Nephron progenitor cell (in vitro differentiated cells): ENCODE measurements around the gene TSPAN17.

ENCODE experiments used
- DNase-seq: peaks from one replicate; pipeline ENCODE4 v3.0.0; 2021
- H3K27ac Mint-ChIP-seq: 2 replicates; pipeline ENCODE4 v1.8.0; 2021; ENCODE audit warnings: mild to moderate bottlenecking, moderate library complexity, mixed read lengths
- H3K27me3 Mint-ChIP-seq: 2 replicates; pipeline ENCODE4 v1.8.0; 2021; ENCODE audit warnings: mild to moderate bottlenecking, low read depth, mixed read lengths; ENCODE audit not compliant: poor library complexity
- H3K36me3 Mint-ChIP-seq: 2 replicates; pipeline ENCODE4 v1.8.0; 2021; ENCODE audit warnings: low read depth, mixed read lengths
- H3K4me1 Mint-ChIP-seq: 2 replicates; pipeline ENCODE4 v1.8.0; 2021; ENCODE audit warnings: mixed read lengths
- H3K4me3 Mint-ChIP-seq: 2 replicates; pipeline ENCODE4 v1.8.0; 2021; ENCODE audit warnings: mild to moderate bottlenecking, moderate library complexity, mixed read lengths
- H3K9me3 Mint-ChIP-seq: 2 replicates; pipeline ENCODE4 v1.8.0; 2021; ENCODE audit warnings: mild to moderate bottlenecking, moderate library complexity, mixed read lengths
- TF ChIP-seq, protein P1 (sequence below): fragments of 200-600 bp; sonication (generic); IDR thresholded peaks from 2 replicates; pipeline ENCODE4 v1.5.0; 2021; ENCODE audit warnings: antibody characterized with exemption

TSPAN17 gene

DNA sequence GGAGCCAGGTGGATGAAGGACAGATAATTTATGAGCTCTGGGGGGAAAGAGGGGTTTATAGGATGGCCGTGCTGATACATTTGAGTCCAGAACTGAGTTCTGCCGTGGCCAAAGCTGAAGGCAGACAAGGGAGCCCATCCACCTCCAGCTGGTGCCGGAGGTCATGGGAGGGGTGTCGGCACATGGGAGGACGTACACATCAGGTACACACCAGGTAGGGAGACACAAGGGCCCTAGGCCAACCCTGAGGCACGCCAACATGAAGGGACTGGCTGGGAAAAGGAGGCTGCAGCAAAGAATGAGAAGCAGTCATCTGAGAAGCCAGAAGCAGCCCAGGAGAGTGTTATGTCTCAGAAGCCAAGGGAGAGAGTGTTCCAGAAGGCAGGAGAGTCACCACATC is 35.3 kb upstream of the TSPAN17 start:
- peaks cover 52% of the 10 kb centered on the region for H3K27me3 Mint-ChIP-seq

DNA sequence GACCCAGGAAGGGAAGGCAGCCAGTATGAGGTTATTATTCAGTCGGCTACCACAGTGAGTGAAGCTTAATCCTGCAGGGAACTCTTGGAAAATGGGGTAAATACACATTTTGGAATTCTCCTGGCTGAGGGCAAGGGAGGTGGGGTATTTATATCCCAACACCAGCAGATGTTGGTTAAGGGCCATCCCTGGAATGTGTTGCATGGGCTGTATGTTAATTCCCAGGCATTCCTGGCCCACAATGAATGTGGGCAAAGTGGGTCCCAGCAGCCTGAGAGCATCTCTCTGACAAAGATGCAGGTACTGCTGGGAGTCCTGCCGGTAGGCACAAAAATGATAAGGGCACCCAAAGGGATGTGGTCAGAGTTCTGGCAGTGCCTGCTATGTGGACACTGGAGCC is 34.4 kb upstream of the TSPAN17 start:
- TF ChIP-seq, protein P1, sequence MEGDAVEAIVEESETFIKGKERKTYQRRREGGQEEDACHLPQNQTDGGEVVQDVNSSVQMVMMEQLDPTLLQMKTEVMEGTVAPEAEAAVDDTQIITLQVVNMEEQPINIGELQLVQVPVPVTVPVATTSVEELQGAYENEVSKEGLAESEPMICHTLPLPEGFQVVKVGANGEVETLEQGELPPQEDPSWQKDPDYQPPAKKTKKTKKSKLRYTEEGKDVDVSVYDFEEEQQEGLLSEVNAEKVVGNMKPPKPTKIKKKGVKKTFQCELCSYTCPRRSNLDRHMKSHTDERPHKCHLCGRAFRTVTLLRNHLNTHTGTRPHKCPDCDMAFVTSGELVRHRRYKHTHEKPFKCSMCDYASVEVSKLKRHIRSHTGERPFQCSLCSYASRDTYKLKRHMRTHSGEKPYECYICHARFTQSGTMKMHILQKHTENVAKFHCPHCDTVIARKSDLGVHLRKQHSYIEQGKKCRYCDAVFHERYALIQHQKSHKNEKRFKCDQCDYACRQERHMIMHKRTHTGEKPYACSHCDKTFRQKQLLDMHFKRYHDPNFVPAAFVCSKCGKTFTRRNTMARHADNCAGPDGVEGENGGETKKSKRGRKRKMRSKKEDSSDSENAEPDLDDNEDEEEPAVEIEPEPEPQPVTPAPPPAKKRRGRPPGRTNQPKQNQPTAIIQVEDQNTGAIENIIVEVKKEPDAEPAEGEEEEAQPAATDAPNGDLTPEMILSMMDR = no peak
- no peak for DNase-seq
- no peaks in the 10 kb centered on the region for H3K36me3 Mint-ChIP-seq
- no peak overlapping the region for H3K4me3 Mint-ChIP-seq
- peaks cover 58% of the 10 kb centered on the region for H3K27me3 Mint-ChIP-seq
- peaks cover 21% of the 10 kb centered on the region for H3K4me1 Mint-ChIP-seq
- no peak overlapping the region for H3K27ac Mint-ChIP-seq
- H3K9me3 Mint-ChIP-seq = no peaks in the 10 kb centered on the region

More for the DNA sequence above, 35.3 kb upstream of the TSPAN17 start:
- H3K4me1 Mint-ChIP-seq = peaks cover 21% of the 10 kb centered on the region
- H3K4me3 Mint-ChIP-seq = no peak overlapping the region
- H3K36me3 Mint-ChIP-seq = no peaks in the 10 kb centered on the region
- TF ChIP-seq, protein P1 = no peak
- DNase-seq = no peak
- H3K27ac Mint-ChIP-seq = no peak overlapping the region
- no peaks in the 10 kb centered on the region for H3K9me3 Mint-ChIP-seq

DNA sequence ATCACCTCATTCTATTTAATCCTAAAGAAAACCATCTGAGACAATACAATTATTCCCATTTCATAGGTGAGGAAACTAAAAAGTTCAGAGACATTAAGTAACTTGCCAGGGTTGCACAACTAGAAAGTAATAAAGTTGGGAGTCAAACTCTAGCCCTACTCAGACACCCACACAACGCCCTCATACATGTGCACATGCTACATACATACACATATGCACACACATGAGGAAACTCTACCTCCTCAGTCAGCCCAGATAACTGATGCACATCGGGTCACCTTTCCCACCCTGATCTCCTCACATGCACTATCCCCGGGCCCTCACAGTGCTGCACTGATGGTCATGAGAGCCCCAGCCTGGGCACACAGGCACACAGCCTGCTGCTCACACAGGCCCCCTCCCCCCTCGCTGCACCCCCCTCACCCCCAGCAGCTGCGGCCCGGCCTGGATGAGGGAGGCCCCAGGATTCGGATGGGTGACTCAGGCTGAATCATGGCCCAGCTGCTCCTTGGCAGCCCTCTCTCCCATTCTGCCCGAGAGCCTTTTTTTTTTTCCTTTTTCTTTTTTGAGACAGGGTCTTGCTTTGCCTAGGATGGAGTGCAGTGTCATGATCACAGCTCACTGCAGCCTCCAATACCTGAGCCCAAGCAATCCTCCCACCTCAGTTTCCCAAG is 32.3 kb upstream of the TSPAN17 start:
- Mint-ChIP-seq H3K4me1 (peaks cover 12% of the 10 kb centered on the region), H3K4me3 (no peak overlapping the region), H3K36me3 (no peaks in the 10 kb centered on the region), H3K9me3 (no peaks in the 10 kb centered on the region), H3K27ac (no peak overlapping the region), H3K27me3 (peaks cover 72% of the 10 kb centered on the region)
- TF ChIP-seq, protein P1 = no peak
- DNase-seq = no peak

DNA sequence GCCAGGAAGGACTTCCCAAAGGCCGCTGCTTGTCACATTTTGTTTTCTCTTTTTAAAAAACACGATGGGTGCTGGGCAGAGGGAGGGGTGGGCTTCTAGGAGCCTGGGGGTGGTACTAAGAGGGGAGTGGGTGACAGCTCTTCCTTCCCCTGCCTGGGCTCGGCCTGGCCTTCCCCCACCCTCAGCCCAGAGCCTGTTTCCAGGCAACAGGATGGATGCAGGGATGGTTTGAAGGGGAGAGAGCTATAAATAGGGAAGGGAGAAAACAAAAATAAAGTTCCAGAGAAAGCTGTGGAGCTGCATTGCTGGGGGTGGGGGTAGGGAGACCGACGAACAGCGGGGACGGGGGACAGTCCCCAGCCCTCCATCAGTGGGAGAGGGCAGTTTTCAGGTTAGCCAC is 30.8 kb upstream of the TSPAN17 start:
- DNase-seq = no peak
- Mint-ChIP-seq H3K36me3 (no peaks in the 10 kb centered on the region), H3K9me3 (no peaks in the 10 kb centered on the region), H3K27ac (no peak overlapping the region), H3K4me3 (no peak overlapping the region), H3K27me3 (peaks cover 80% of the 10 kb centered on the region), H3K4me1 (peaks cover 13% of the 10 kb centered on the region)
- TF ChIP-seq, protein P1 = no peak

DNA sequence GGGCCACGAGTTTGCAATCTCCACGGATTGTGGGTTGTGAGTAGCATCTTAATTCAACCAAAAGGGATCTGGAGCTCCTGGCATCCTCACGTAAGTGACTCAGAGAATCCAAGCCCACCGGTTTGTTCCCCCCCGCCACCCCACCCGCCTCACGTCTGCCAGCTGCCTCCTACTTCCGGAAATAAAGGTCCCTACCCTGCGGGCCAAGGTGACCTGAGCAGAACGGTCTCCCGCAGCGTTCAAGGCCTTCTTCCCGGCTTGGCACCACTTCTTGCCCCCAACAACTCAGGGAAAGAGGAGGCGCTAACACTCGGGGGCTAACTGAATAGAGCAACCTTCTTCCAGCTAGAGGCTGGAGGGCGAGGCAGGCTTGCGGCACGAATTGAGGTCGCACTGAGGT is 28.5 kb upstream of the TSPAN17 start:
- H3K4me1 Mint-ChIP-seq = peaks cover 12% of the 10 kb centered on the region
- no peaks in the 10 kb centered on the region for H3K9me3 Mint-ChIP-seq
- no peak overlapping the region for H3K27ac Mint-ChIP-seq
- no peak for DNase-seq
- H3K4me3 Mint-ChIP-seq = no peak overlapping the region
- H3K27me3 Mint-ChIP-seq = peaks cover 97% of the 10 kb centered on the region
- TF ChIP-seq, protein P1 = no peak
- no peaks in the 10 kb centered on the region for H3K36me3 Mint-ChIP-seq

DNA sequence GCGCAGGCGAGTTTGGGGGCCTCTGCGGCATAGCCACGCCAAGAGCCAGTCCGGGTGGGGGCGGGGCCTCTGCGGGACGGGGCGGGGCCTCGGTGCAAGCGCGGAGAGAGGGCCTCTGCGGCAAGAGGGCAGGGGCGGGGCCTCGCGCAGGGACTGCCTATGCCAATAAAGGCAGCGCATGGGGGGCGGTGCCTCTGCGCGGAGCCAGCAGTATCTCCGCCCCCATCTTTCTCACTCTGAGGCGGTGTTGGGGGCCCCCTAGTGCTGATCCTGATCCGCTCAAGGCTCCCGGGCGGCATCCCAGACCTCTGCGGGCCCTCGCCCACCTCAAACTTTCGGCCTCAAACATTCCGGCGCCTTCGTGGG is 28.1 kb upstream of the TSPAN17 start:
- DNase-seq = peak; percentile 96
- peaks cover 7% of the 10 kb centered on the region for H3K4me1 Mint-ChIP-seq
- H3K4me3 Mint-ChIP-seq = peak overlapping the region; percentile 15
- H3K27me3 Mint-ChIP-seq = peaks cover 96% of the 10 kb centered on the region
- H3K27ac Mint-ChIP-seq = no peak overlapping the region
- no peaks in the 10 kb centered on the region for H3K36me3 Mint-ChIP-seq
- TF ChIP-seq, protein P1 = peak; percentile 33
- H3K9me3 Mint-ChIP-seq = no peaks in the 10 kb centered on the region
